Tibial nerve (tissue), 3 donors: ENCODE measurements around the gene YIF1B.

Experiments used
- POLR2A ChIP-seq, 2 donors: fragments of 450-650 bp; IDR thresholded peaks; one replicate each; pipeline ENCODE4 v1.6.1; 2017; ENCODE audit warnings: antibody characterized with exemption in 2 of 2, mild to moderate bottlenecking in 2 of 2, moderate library complexity in 2 of 2
- TF ChIP-seq, protein P1 (sequence below), 5 experiments: fragments of 200-600 bp in 3 of 5; fragments of 450-650 bp in 2 of 5; sonication (generic) in 3 of 5; IDR thresholded peaks; one replicate each; pipeline ENCODE4 v1.5.1; 2016 to 2019; ENCODE audit warnings: antibody characterized with exemption in 5 of 5, mild to moderate bottlenecking in 3 of 5, moderate library complexity in 2 of 5

DNA sequence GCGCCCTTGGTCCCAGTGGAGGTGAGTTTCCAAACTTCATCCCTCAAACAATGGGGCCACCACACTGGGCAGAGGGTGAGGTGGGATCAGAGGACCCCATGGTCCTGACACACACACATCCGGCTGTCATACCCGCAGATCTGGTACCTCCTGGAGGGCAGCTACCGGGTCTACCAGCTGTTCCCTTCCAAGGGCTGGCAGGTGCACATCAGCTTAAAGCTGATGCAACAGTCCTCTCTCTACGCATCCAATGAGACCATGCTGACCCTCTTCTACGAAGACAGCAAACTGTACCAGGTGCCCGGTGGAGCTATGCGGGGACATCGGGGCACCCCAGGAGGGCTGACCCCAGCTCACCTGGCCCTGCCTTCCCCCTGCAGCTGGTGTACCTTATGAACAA lies 44.6 kb upstream of the YIF1B start:
- no peak for TF ChIP-seq POLR2A (IDR thresholded peaks at IDR 0.05)
- TF ChIP-seq, protein P1, sequence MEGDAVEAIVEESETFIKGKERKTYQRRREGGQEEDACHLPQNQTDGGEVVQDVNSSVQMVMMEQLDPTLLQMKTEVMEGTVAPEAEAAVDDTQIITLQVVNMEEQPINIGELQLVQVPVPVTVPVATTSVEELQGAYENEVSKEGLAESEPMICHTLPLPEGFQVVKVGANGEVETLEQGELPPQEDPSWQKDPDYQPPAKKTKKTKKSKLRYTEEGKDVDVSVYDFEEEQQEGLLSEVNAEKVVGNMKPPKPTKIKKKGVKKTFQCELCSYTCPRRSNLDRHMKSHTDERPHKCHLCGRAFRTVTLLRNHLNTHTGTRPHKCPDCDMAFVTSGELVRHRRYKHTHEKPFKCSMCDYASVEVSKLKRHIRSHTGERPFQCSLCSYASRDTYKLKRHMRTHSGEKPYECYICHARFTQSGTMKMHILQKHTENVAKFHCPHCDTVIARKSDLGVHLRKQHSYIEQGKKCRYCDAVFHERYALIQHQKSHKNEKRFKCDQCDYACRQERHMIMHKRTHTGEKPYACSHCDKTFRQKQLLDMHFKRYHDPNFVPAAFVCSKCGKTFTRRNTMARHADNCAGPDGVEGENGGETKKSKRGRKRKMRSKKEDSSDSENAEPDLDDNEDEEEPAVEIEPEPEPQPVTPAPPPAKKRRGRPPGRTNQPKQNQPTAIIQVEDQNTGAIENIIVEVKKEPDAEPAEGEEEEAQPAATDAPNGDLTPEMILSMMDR (IDR thresholded peaks at IDR 0.05): no peak
